Sigmoid colon (tissue), 4 donors: ENCODE measurements around the gene S1PR4.

Experiments
- EP300 ChIP-seq, 4 donors: sonication (generic); formaldehyde crosslinking; IDR thresholded peaks; one replicate each; pipeline ENCODE4 v1.6.1; 2017; ENCODE audit warnings: antibody characterized with exemption in 4 of 4
- POLR2A ChIP-seq, 2 donors: fragments of 450-650 bp; IDR thresholded peaks; one replicate each; pipeline ENCODE4 v1.6.1; 2016; ENCODE audit warnings: antibody characterized with exemption in 2 of 2, mild to moderate bottlenecking in 2 of 2, moderate library complexity in 2 of 2
- POLR2AphosphoS5 ChIP-seq, 4 donors: sonication (generic); formaldehyde crosslinking; IDR thresholded peaks; one replicate each; pipeline ENCODE4 v1.6.1; 2017; ENCODE audit warnings: antibody characterized with exemption in 4 of 4
- TF ChIP-seq, protein P1 (sequence below), 4 experiments: fragments of 450-650 bp in 3 of 4; fragments of 200-600 bp in 1 of 4; IDR thresholded peaks; one replicate each; pipeline ENCODE4 v1.5.1; 2016 to 2019; ENCODE audit warnings: antibody characterized with exemption in 4 of 4, mild to moderate bottlenecking in 3 of 4, moderate library complexity in 2 of 4

DNA sequence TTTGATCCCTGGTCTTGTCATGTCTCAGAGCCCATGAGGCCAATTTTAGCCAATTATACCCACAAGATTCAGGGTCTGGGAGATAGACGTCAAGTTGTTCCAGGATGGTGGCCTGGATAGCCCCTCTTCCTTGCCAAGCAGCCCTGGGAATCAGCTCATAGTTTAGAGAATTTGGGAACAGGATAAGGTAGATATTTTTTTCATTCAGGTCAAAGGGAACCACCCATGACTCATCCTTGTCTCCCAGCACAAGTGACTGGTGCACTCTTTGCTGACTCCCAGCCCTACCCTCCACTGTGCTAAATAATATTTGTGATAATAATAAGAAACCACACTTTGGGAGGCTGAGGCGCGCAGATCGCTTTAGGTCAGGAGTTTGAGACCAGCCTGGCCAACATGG is 17.1 kb upstream of the S1PR4 start:
- TF ChIP-seq, protein P1, sequence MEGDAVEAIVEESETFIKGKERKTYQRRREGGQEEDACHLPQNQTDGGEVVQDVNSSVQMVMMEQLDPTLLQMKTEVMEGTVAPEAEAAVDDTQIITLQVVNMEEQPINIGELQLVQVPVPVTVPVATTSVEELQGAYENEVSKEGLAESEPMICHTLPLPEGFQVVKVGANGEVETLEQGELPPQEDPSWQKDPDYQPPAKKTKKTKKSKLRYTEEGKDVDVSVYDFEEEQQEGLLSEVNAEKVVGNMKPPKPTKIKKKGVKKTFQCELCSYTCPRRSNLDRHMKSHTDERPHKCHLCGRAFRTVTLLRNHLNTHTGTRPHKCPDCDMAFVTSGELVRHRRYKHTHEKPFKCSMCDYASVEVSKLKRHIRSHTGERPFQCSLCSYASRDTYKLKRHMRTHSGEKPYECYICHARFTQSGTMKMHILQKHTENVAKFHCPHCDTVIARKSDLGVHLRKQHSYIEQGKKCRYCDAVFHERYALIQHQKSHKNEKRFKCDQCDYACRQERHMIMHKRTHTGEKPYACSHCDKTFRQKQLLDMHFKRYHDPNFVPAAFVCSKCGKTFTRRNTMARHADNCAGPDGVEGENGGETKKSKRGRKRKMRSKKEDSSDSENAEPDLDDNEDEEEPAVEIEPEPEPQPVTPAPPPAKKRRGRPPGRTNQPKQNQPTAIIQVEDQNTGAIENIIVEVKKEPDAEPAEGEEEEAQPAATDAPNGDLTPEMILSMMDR (IDR thresholded peaks at IDR 0.05) = no peak
- TF ChIP-seq POLR2A (IDR thresholded peaks at IDR 0.05) = no peak
- no peak for TF ChIP-seq POLR2AphosphoS5 (IDR thresholded peaks at IDR 0.05)
- no peak for TF ChIP-seq EP300 (IDR thresholded peaks at IDR 0.05)
